Endodermal cell (in vitro differentiated cells): ENCODE data around the gene USP2. TPM values are rescaled to one million over a fixed set of nuclear protein-coding genes. Genes with fewer than 3 reads are reported as not detected.
"Not testable (repeated sequence)": the region's sequence is repeated elsewhere in the genome, so short reads cannot be mapped to it uniquely, and the experiment has no call there.

ENCODE experiments used
- DNase-seq: peaks from one replicate; pipeline ENCODE4 v3.0.0-alpha.2; 2017
- H3K27ac ChIP-seq: 2 replicates; pipeline ENCODE4 v1.5.1; 2013; ENCODE audit warnings: mild to moderate bottlenecking, low read depth, low read length, moderate library complexity
- H3K27me3 ChIP-seq: 2 replicates; pipeline ENCODE4 v1.6.1; 2013; ENCODE audit warnings: mild to moderate bottlenecking, low read length, moderate library complexity; ENCODE audit not compliant: insufficient read depth, control insufficient read depth, poor library complexity, severe bottlenecking
- H3K36me3 ChIP-seq: 2 replicates; pipeline ENCODE4 v1.7.0; 2013; ENCODE audit warnings: mild to moderate bottlenecking, low read length, moderate library complexity; ENCODE audit not compliant: control insufficient read depth, insufficient read depth
- H3K4me1 ChIP-seq: one replicate; pipeline ENCODE4 v1.7.0; 2013; ENCODE audit warnings: low read length; ENCODE audit not compliant: control insufficient read depth, insufficient read depth
- H3K4me3 ChIP-seq: 2 replicates; pipeline ENCODE4 v1.5.1; 2013; ENCODE audit warnings: mild to moderate bottlenecking, low read length, moderate library complexity
- H3K9ac ChIP-seq: 2 replicates; pipeline ENCODE4 v1.6.1; 2013; ENCODE audit warnings: mild to moderate bottlenecking, low read length, moderate library complexity; ENCODE audit not compliant: poor library complexity, severe bottlenecking; ENCODE audit errors: extremely low read depth
- H3K9me3 ChIP-seq: 2 replicates; pipeline ENCODE4 v1.6.1; 2013; ENCODE audit warnings: mild to moderate bottlenecking, low read length, moderate library complexity; ENCODE audit not compliant: control insufficient read depth
- H3K27ac Mint-ChIP-seq: 2 replicates; pipeline ENCODE4 v1.8.0; 2020; ENCODE audit warnings: mixed read lengths
- H3K27me3 Mint-ChIP-seq: 2 replicates; pipeline ENCODE4 v1.8.0; 2021; ENCODE audit warnings: mild to moderate bottlenecking, mixed read lengths; ENCODE audit not compliant: insufficient read depth
- H3K36me3 Mint-ChIP-seq: 2 replicates; pipeline ENCODE4 v1.8.0; 2020; ENCODE audit warnings: low read depth, mixed read lengths
- H3K4me1 Mint-ChIP-seq: 2 replicates; pipeline ENCODE4 v1.8.0; 2020; ENCODE audit warnings: mixed read lengths
- H3K4me3 Mint-ChIP-seq: 2 replicates; pipeline ENCODE4 v1.8.0; 2020; ENCODE audit warnings: mild to moderate bottlenecking, moderate library complexity, mixed read lengths
- H3K9me3 Mint-ChIP-seq: 2 replicates; pipeline ENCODE4 v1.8.0; 2020; ENCODE audit warnings: mild to moderate bottlenecking, mixed read lengths
- WGBS, 2 experiments: methylation state at CpG; one replicate each; pipeline versions ENCODE4 v1.1.5 to v1.1.7; 2013; ENCODE audit warnings: missing lambda C conversion rate in 2 of 2, mixed read lengths in 1 of 2; ENCODE audit not compliant: insufficient coverage in 1 of 2, insufficient read length in 1 of 2; 5-methylcytosine and 5-hydroxymethylcytosine counted together
- total RNA-seq, 2 donors: library from RNA; stranded (reverse); fragmentation: NEBNext Ultra II Directional in 1 of 2; extraction: Animal tissue kit (Norgen Biotek cat#: 25700) in 1 of 2; gene quantifications; 2 replicates in 1 of 2; 3 replicates in 1 of 2; pipeline ENCODE4 v1.2.1, GENCODE V29; 2021
- TF ChIP-seq, protein P1 (sequence below): fragments of 200-600 bp; sonication (generic); conservative IDR thresholded peaks from 2 replicates; pipeline ENCODE4 v1.5.0; 2021; ENCODE audit warnings: antibody characterized with exemption, mild to moderate bottlenecking

Gene USP2
- total RNA-seq, 2 donors from 2014 or later = 17.8 to 21.1 TPM

GRCh38 chr11:119409731-119410130 lies 28.2 kb upstream of the USP2 start:
- Mint-ChIP-seq H3K27me3 (peaks cover 3% of the 10 kb centered on the region), H3K9me3 (no peaks in the 10 kb centered on the region), H3K4me3 (no peak overlapping the region), H3K27ac (no peak overlapping the region), H3K4me1 (no peaks in the 10 kb centered on the region), H3K36me3 (no peaks in the 10 kb centered on the region)
- Histone ChIP-seq H3K36me3 (no peaks in the 10 kb centered on the region), H3K4me3 (no peak overlapping the region), H3K9me3 (no peaks in the 10 kb centered on the region), H3K27ac (no peak overlapping the region), H3K9ac (no peak overlapping the region), H3K4me1 (no peaks in the 10 kb centered on the region), H3K27me3 (no peaks in the 10 kb centered on the region)
- 80 to 86% methylated on average over 1 of the region's 1 CpG for WGBS, 2 experiments
- DNase-seq = no peak
- TF ChIP-seq, protein P1, sequence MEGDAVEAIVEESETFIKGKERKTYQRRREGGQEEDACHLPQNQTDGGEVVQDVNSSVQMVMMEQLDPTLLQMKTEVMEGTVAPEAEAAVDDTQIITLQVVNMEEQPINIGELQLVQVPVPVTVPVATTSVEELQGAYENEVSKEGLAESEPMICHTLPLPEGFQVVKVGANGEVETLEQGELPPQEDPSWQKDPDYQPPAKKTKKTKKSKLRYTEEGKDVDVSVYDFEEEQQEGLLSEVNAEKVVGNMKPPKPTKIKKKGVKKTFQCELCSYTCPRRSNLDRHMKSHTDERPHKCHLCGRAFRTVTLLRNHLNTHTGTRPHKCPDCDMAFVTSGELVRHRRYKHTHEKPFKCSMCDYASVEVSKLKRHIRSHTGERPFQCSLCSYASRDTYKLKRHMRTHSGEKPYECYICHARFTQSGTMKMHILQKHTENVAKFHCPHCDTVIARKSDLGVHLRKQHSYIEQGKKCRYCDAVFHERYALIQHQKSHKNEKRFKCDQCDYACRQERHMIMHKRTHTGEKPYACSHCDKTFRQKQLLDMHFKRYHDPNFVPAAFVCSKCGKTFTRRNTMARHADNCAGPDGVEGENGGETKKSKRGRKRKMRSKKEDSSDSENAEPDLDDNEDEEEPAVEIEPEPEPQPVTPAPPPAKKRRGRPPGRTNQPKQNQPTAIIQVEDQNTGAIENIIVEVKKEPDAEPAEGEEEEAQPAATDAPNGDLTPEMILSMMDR = no peak

GRCh38 chr11:119406005-119406404 lies 24.5 kb upstream of the USP2 start:
- Histone ChIP-seq H3K9me3 (peaks cover 4% of the 10 kb centered on the region), H3K4me1 (no peaks in the 10 kb centered on the region), H3K27ac (no peak overlapping the region), H3K4me3 (no peak overlapping the region), H3K36me3 (no peaks in the 10 kb centered on the region), H3K27me3 (no peaks in the 10 kb centered on the region), H3K9ac (no peak overlapping the region)
- no peaks in the 10 kb centered on the region for H3K36me3 Mint-ChIP-seq
- no peak overlapping the region for H3K4me3 Mint-ChIP-seq
- no peak for DNase-seq
- H3K9me3 Mint-ChIP-seq = no peaks in the 10 kb centered on the region
- H3K27ac Mint-ChIP-seq = no peak overlapping the region
- TF ChIP-seq, protein P1 = no peak
- WGBS, 2 experiments = 80 to 84% methylated on average over 1 to 3 of the region's 3 CpGs
- no peaks in the 10 kb centered on the region for H3K4me1 Mint-ChIP-seq
- peaks cover 4% of the 10 kb centered on the region for H3K27me3 Mint-ChIP-seq

GRCh38 chr11:119405448-119405847 lies 24.0 kb upstream of the USP2 start:
- H3K9ac ChIP-seq, H3K36me3 Mint-ChIP-seq, DNase-seq, H3K27me3 ChIP-seq, H3K27me3 Mint-ChIP-seq, H3K4me3 ChIP-seq, H3K27ac ChIP-seq, H3K9me3 ChIP-seq, H3K27ac Mint-ChIP-seq, H3K4me1 Mint-ChIP-seq, H3K4me3 Mint-ChIP-seq, H3K36me3 ChIP-seq, H3K4me1 ChIP-seq, H3K9me3 Mint-ChIP-seq: not testable (repeated sequence)
- 97% methylated on average over 6 of the region's 6 CpGs; no CpG with 5 or more reads in 1 of the 2 experiments for WGBS, 2 experiments

- H3K9me3 ChIP-seq = peaks cover 13% of the 10 kb centered on the region
- Mint-ChIP-seq H3K4me1 (no peaks in the 10 kb centered on the region), H3K9me3 (peaks cover 9% of the 10 kb centered on the region), H3K4me3 (no peak overlapping the region), H3K27ac (no peak overlapping the region), H3K27me3 (peaks cover 8% of the 10 kb centered on the region), H3K36me3 (no peaks in the 10 kb centered on the region)
- DNase-seq = no peak
- no peaks in the 10 kb centered on the region for H3K27me3 ChIP-seq
- 88 to 92% methylated on average over 1 to 2 of the region's 2 CpGs for WGBS, 2 experiments
- no peaks in the 10 kb centered on the region for H3K4me1 ChIP-seq
- H3K27ac ChIP-seq = no peak overlapping the region
- TF ChIP-seq, protein P1 = no peak
- H3K36me3 ChIP-seq = no peaks in the 10 kb centered on the region
- H3K9ac ChIP-seq = no peak overlapping the region
- no peak overlapping the region for H3K4me3 ChIP-seq
Measured at GRCh38 chr11:119404872-119405271, 23.4 kb upstream of the USP2 start.
